Right hindlimb (tissue), 1 donor: ENCODE data around the gene LYPD6.
"Not testable (repeated sequence)": the region's sequence is repeated elsewhere in the genome, so short reads cannot be mapped to it uniquely, and the experiment has no call there.

Source experiments
- DNase-seq: peaks from one replicate; pipeline ENCODE4 v3.0.0-alpha.2; 2018

LYPD6 gene, protein sequence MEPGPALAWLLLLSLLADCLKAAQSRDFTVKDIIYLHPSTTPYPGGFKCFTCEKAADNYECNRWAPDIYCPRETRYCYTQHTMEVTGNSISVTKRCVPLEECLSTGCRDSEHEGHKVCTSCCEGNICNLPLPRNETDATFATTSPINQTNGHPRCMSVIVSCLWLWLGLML

DNA sequence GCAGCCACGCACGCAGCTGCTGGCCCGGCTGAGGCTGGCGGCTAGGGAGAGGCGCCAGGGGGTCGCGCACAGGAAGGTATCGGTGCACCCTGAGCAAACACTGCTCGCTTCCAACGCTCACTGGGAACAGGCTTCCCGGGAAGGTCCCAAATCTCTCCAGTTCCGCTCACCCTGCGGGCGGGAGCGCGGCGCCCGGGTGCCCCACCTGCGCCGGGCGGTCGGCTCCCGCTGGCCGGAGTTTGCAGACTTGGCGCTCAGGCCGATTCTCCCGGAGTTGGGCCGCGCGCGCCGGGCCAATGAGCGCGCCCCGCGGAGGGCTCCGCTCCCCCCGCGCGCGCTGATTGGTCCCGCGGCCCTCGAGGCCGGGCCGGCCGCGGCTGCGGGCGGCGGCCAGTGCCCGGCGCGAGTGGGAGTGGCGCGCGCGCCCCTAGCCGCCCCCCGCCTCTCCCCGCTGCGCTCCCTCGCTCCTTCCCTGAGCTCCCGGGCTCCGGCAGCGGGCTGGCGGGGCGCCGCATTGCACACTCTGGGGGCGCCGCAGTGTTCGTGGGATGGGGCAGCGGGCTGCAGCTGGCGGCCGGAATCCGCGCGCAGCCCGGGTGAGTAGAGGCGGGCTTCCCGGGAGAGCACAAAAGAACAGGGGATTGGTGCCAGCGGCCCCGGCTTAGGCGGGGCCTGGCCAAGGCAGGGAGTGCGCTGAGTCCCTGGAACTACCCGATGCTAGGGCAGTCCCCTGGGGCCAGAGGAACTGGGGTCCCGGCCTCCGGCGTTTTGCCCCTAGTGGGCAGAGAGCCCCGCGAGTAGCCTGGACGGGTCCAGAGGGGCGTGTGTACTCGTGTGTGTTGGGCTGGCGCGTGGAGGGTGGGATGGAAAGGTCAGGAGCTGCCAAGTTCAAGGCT lies at the start of gene LYPD6:
LYPD6 (plus strand) TSS at position 461 of the 896 bp plus-strand sequence. CDS start 107,122 bp downstream, outside the sequence.
- peak; percentile 83 for DNase-seq

DNA sequence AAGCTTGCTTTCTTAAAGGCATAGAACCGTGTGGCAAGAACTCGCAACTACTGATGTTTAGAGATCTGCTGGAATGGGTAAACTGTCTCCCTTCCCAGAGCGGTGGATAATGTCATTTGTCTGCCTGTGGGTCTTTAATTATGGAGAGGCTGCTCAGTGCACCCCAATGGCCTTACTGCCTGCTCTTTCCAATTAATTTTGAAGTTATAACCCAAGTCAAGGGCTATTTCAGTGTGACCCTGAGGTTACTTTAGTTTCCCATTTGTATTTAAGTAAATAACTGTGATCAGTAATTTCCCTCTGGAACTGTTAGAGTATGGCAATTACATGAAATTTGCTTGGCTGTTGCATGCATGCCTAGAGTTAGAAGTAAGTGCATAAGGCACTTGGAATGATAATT lies 48.9 kb upstream of the LYPD6 start:
- DNase-seq: no peak

DNA sequence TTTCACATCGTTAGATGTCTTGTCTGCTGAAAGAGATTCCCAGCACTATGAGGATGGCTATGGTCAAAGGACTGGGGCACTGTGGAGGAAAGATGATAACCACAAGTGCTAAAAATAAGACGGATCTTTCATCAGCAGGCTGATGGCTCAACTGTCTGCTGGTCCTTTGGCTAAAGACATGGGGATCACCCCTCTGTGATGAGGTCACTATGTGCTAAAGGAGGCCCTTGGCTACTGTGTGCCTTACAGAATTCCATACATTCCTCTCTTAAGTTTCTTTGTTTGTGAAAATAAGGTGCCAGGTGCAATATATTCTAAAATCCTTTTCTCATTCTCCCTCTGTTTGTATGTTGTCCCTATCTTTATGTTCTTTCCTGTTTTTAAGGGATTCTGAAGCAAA lies 39.7 kb upstream of the LYPD6 start:
- DNase-seq: no peak

- DNase-seq: no peak
These were observed 38.5 kb upstream of the LYPD6 start for GRCh38 chr2:149291881-149292280.

- DNase-seq: no peak
These were observed 34.4 kb upstream of the LYPD6 start for GRCh38 chr2:149296031-149296430.

DNA sequence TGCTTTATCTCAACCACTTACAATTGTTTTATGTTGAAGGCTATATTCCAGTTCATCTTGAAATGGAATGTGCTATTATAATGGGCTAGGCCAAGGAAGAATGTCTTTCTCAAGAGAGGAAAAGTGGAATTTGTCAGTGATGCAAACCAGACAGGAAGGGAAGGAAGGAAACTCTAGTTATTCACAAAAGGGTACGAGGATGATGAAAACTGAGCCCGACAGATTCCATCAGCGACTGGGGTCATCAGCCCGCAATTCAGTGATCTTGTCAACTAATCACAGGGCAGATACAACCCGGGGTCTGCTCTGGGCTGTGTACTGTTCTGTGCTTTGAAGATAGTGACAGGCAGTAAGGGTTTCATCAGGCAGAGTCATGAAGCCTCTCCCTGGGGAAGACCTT lies 23.4 kb upstream of the LYPD6 start:
- DNase-seq: no peak

- no peak for DNase-seq
These were observed 20.0 kb upstream of the LYPD6 start for GRCh38 chr2:149310349-149310748.

- DNase-seq: no peak
These were observed 18.3 kb upstream of the LYPD6 start for GRCh38 chr2:149312039-149312438.

GRCh38 chr2:149313512-149313972 lies 16.8 kb upstream of the LYPD6 start:
- no peak for DNase-seq

GRCh38 chr2:149314687-149315086 lies 15.7 kb upstream of the LYPD6 start:
- no peak for DNase-seq

GRCh38 chr2:149315461-149315860 lies 14.9 kb upstream of the LYPD6 start:
- no peak for DNase-seq

- not testable (repeated sequence) for DNase-seq
These were observed 11.8 kb upstream of the LYPD6 start for GRCh38 chr2:149318566-149318965.

DNA sequence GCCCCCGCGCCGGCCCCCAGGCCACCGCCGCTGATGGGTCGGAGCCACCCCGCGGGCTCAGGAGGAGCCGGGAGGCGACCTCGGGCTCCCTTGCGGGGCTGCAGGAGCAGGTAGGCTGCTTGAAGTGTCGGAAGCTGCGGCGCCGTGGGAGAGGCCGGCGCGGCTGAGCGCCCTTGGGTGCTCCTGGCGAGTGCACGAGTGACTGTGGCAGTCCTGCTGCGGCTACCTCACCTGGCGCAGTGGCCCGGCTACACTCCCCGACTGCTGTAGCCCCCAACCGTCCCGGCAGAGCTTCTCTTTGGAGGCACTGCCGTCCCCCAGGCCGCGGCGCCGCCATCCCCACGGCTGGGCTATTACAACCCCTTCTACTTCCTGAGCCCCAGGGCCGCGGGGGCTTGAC lies 10.0 kb upstream of the LYPD6 start:
- DNase-seq: no peak

DNA sequence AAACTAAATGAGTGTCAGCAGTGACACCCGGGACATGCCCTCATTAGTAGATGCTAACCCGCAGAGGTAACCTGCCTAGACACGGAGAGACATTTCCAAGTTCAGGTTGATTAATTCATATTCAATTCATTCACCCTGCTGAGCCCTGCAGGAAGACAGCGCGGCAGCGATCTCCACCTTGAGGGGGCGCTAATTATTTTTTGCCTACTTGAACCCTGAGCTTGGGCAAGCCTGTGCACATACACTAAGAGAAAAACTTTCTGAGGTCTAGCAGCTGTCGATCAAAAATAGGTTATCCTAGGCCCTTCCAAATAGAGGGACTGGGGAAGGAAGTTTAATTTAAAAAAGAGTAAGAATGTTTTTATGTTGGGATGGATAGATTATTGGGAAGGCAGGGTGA lies 1.3 kb upstream of the LYPD6 start:
- no peak for DNase-seq

DNA sequence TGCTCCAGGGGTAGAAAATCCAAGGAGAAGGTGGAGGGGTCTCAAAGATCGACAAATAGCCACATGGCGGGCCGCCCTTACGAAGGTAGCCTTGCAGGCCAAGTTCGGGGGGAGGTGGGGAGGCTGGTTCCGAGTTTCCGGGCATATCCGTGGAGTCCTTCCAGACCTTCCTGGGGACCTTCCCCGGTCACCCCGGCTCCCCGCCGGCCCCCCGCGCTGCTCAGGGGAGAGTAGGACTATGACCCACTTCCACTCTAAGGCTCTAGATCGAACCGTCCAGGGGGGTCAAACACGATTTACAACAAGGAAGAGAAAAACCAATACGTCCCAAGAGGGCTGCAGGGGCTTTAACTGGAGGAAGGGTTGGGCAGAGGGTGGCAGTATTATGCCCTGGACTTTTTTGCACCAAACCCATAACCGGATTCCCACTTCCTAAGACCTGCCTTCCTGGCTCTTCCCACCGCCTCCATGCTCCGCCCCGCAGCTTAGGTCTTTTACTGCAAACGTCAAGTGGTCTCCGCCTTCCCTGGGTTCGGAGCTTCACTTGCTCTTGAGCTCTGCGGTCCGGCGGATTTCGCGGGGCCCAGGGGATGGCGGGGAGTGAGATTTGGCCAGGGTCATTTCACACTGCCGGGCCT lies 779 bp upstream of the LYPD6 start:
- DNase-seq: peak; percentile 77

- DNase-seq: no peak
These were observed 625 bp downstream of the LYPD6 start for GRCh38 chr2:149331023-149331400.

DNA sequence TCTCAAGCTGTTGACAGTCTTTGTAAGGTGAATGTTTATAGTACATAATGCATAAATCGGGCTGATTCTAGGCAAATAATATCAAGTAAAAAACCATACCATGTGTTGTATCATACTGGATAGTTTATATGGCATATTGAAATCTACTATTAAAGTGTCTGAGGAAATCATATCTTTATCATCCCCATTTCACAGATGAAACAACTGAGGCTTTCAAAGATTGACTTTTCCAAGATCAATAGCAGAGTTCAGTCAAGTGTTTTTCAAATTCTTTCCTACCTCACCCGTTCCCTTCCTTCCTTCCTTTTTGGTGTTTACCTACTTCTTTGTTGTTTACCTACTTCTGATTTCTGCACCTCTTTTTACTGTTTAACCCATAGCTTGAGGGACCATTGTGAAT lies 2.0 kb downstream of the LYPD6 start:
- DNase-seq: no peak

DNA sequence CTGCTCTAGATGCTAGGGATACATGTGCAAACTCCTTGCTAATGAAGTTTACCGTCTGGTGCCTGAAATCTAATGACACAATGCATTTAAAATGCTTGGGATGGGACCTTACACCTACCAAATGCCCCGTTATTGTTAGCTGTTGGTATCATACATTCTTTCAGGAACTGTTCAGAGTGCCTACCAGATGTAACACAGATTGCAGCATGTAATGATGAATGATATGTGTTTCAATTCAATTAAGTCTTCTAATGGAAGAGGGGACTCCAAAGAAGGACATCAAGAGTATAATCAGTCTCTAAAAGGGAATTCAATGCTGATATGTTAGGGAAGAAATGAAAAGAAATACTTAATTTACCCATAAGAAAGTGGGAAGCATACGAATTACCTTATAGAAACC lies 3.2 kb downstream of the LYPD6 start:
- no peak for DNase-seq

DNA sequence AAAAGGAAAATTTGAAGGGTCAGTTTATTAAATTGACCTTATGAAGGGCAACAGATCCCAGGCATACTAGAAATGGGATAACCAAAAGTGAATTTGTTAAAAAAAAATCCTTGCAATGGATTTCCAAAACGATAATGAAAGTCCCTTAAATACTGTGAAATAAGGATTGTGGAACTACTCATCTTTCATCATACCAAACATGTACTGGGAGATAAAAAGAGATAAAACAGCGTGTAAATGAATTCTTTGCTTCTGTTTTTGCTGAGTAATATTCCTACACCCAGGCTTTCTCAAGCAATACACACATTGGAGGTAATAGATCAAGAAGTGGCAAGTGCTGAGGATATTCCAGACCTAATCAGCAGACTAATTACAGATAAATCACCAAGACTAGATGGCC lies 3.8 kb downstream of the LYPD6 start:
- no peak for DNase-seq

- no peak for DNase-seq
These were observed 8.9 kb downstream of the LYPD6 start for GRCh38 chr2:149339324-149339723.

DNA sequence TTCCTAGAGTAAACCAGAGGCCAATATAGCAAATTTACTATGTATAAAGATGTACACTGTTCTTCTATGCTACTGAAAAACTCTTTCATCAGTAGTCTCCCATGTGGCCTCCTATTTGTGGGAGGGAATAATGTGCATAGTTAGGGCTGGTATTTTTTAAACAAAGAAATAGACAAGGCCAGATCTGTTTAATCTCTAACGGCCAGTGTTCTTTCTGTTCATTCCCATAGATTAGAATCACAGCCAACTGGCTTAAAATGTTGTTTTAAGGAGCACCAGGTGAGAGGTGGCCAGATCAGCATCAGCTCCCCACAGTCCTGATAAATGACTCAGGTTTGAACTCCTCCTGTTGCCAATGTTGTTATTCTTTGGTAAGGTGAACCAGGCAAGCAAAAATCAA lies 12.1 kb downstream of the LYPD6 start:
- no peak for DNase-seq

GRCh38 chr2:149344105-149344504 lies 13.7 kb downstream of the LYPD6 start:
- no peak for DNase-seq

DNA sequence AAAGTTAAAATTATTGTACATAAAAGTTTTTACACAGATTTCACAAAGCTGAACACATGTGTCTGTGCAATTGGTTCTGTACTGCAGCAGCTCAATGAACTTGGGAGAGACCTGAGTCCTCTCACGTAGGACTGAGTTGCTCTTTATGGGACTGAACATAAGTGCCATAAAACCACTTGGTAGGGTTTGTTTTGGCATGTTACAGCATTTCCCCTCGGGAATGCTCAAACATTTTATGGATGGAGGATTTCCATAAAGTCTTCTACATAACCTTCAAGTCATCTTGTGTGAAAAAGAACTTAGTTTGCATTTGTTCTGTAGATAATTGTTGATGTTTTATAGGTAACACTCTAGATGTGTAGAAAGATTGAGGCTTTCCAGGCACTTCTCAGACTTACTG lies 15.9 kb downstream of the LYPD6 start:
- no peak for DNase-seq

- no peak for DNase-seq
These were observed 17.9 kb downstream of the LYPD6 start for GRCh38 chr2:149348291-149348690.
